ENCODE results near the gene DLG1.

DNA sequence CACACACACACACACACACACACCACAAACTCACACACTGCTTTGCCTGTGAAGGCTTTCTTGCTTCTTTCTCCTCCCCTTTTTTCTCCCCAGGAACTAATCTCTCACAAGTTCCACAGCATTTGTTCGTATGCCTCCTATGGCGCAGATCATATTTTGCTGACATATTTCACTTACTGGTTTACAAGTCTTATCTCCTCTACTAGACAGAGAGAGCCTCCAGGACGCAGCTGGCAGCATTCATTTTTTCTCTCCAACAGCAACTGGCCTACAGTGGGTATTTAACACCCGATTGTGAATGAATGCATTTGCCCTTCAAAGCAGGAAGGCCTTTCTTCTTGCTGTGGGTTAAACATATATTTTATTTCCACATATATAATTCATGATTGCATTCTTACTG is 47.0 kb upstream of the DLG1 start:
- TF ChIP-seq CTCF (IDR thresholded peaks at IDR 0.05), result no peak
- TF ChIP-seq POLR2A (IDR thresholded peaks at IDR 0.05), result no peak
- no peak for TF ChIP-seq POLR2AphosphoS5 (IDR thresholded peaks at IDR 0.05; ENCODE audit: insufficient read depth in 1 of 2, low read depth in 1 of 2)
